Vagina (tissue), 2 donors: Measurements from ENCODE around the gene ARMH4. TPM values are rescaled to one million over a fixed set of nuclear protein-coding genes. Genes with fewer than 3 reads are reported as not detected.
A peak's percentile ranks its signal among the peaks of the same experiment; 100 is the strongest.

Experiments
- DNase-seq, 2 donors: peaks; one replicate each; pipeline ENCODE4 v3.0.0-alpha.2; 2017; ENCODE audit errors: extremely low spot score in 2 of 2
- H3K27ac ChIP-seq: fragments of 200-600 bp; sonication (generic); one replicate; pipeline ENCODE4 v1.5.1; 2019
- H3K27me3 ChIP-seq: fragments of 200-600 bp; sonication (generic); one replicate; pipeline ENCODE4 v1.5.1; 2019
- H3K36me3 ChIP-seq, 2 donors: fragments of 200-600 bp; sonication (generic); one replicate each; pipeline ENCODE4 v1.5.1; 2017 to 2019
- H3K4me1 ChIP-seq: fragments of 200-600 bp; sonication (generic); one replicate; pipeline ENCODE4 v1.5.1; 2019
- H3K4me3 ChIP-seq, 2 donors: fragments of 200-600 bp; sonication (generic); 1 replicate in 1 of 2; 2 replicates in 1 of 2; pipeline ENCODE4 v1.5.1; 2016 to 2019
- H3K9me3 ChIP-seq: fragments of 200-600 bp; sonication (generic); one replicate; pipeline ENCODE4 v1.5.1; 2019
- CTCF ChIP-seq, 3 experiments: fragments of 450-650 bp in 2 of 3; fragments of 200-600 bp in 1 of 3; sonication (generic) in 1 of 3; IDR thresholded peaks; one replicate each; pipeline ENCODE4 v1.5.1; 2017 to 2019; ENCODE audit warnings: antibody characterized with exemption in 3 of 3, mild to moderate bottlenecking in 2 of 3, moderate library complexity in 2 of 3
- POLR2A ChIP-seq, 2 donors: fragments of 450-650 bp; IDR thresholded peaks; one replicate each; pipeline ENCODE4 v1.6.1; 2017; ENCODE audit warnings: antibody characterized with exemption in 2 of 2, mild to moderate bottlenecking in 2 of 2, moderate library complexity in 2 of 2
- POLR2AphosphoS5 ChIP-seq, 2 donors: sonication (generic); formaldehyde crosslinking; IDR thresholded peaks; one replicate each; pipeline ENCODE4 v1.9.0; 2017; ENCODE audit warnings: antibody characterized with exemption in 2 of 2, mild to moderate bottlenecking in 2 of 2, low read depth in 1 of 2; ENCODE audit not compliant: insufficient read depth in 1 of 2
- intact Hi-C: fragments of 100-400 bp; cut with DNase I; formaldehyde crosslinking; loops from one replicate; pipeline ENCODE4 v1.15.1; 2023
- total RNA-seq: library from RNA; depleted of rRNA; stranded (reverse); fragments of >200 nt; gene quantifications from one replicate; pipeline ENCODE4 v1.2.3, GENCODE V29; 2016

Gene ARMH4
- total RNA-seq, 1 donor from 2014 or later = 5.2 TPM

GRCh38 chr14:57981817-57982560 lies 170.0 kb downstream of the ARMH4 start:
- no peak overlapping the region for H3K27ac ChIP-seq
- no peak for DNase-seq
- H3K36me3 ChIP-seq = no peaks in the 10 kb centered on the region
- no peaks in the 10 kb centered on the region for H3K4me1 ChIP-seq
- TF ChIP-seq POLR2AphosphoS5 (IDR thresholded peaks at IDR 0.05; ENCODE audit: insufficient read depth in 1 of 2, low read depth in 1 of 2) = no peak
- TF ChIP-seq POLR2A (IDR thresholded peaks at IDR 0.05) = no peak
- no peak for TF ChIP-seq CTCF (IDR thresholded peaks at IDR 0.05)
- intact Hi-C loops = no loop called here
- peak overlapping the region in 1 of 2 donors; percentile 10 for H3K4me3 ChIP-seq
- H3K9me3 ChIP-seq = no peaks in the 10 kb centered on the region
- no peaks in the 10 kb centered on the region for H3K27me3 ChIP-seq

- intact Hi-C loops = no loop called here
- Histone ChIP-seq H3K4me3 (no peak overlapping the region), H3K27ac (peak overlapping the region; percentile 11), H3K9me3 (no peaks in the 10 kb centered on the region), H3K4me1 (no peaks in the 10 kb centered on the region), H3K36me3 (no peaks in the 10 kb centered on the region), H3K27me3 (no peaks in the 10 kb centered on the region)
- DNase-seq = no peak
- TF ChIP-seq POLR2AphosphoS5 (IDR thresholded peaks at IDR 0.05; ENCODE audit: insufficient read depth in 1 of 2, low read depth in 1 of 2) (no peak), POLR2A (IDR thresholded peaks at IDR 0.05) (no peak), CTCF (IDR thresholded peaks at IDR 0.05) (no peak)
These were observed 172.5 kb downstream of the ARMH4 start for GRCh38 chr14:57979376-57980048.

GRCh38 chr14:57976701-57977100 lies 175.3 kb downstream of the ARMH4 start:
- Histone ChIP-seq H3K9me3 (no peaks in the 10 kb centered on the region), H3K36me3 (no peaks in the 10 kb centered on the region), H3K4me1 (no peaks in the 10 kb centered on the region), H3K27ac (no peak overlapping the region), H3K4me3 (no peak overlapping the region), H3K27me3 (no peaks in the 10 kb centered on the region)
- DNase-seq = no peak
- intact Hi-C loops = no loop called here
- TF ChIP-seq CTCF (IDR thresholded peaks at IDR 0.05) (no peak), POLR2A (IDR thresholded peaks at IDR 0.05) (no peak), POLR2AphosphoS5 (IDR thresholded peaks at IDR 0.05; ENCODE audit: insufficient read depth in 1 of 2, low read depth in 1 of 2) (no peak)

GRCh38 chr14:57974896-57975295 lies 177.1 kb downstream of the ARMH4 start:
- no peak for DNase-seq
- TF ChIP-seq POLR2AphosphoS5 (IDR thresholded peaks at IDR 0.05; ENCODE audit: insufficient read depth in 1 of 2, low read depth in 1 of 2) (no peak), CTCF (IDR thresholded peaks at IDR 0.05) (no peak)
- H3K4me1 ChIP-seq = no peaks in the 10 kb centered on the region
- H3K36me3 ChIP-seq = no peaks in the 10 kb centered on the region
- intact Hi-C loops = no loop called here
- no peaks in the 10 kb centered on the region for H3K27me3 ChIP-seq
- H3K27ac ChIP-seq = no peak overlapping the region
- no peak overlapping the region for H3K4me3 ChIP-seq
- no peaks in the 10 kb centered on the region for H3K9me3 ChIP-seq

- no peaks in the 10 kb centered on the region for H3K36me3 ChIP-seq
- no peaks in the 10 kb centered on the region for H3K4me1 ChIP-seq
- no peak overlapping the region for H3K27ac ChIP-seq
- no peaks in the 10 kb centered on the region for H3K9me3 ChIP-seq
- TF ChIP-seq POLR2A (IDR thresholded peaks at IDR 0.05) = no peak
- TF ChIP-seq CTCF (IDR thresholded peaks at IDR 0.05) = no peak
- TF ChIP-seq POLR2AphosphoS5 (IDR thresholded peaks at IDR 0.05; ENCODE audit: insufficient read depth in 1 of 2, low read depth in 1 of 2) = no peak
- intact Hi-C loops = no loop called here
- DNase-seq = no peak
- no peak overlapping the region for H3K4me3 ChIP-seq
- H3K27me3 ChIP-seq = no peaks in the 10 kb centered on the region
These were observed 181.4 kb downstream of the ARMH4 start for GRCh38 chr14:57970594-57970993.
